ENCODE measurements around the gene MECR. TPM values are rescaled to one million over a fixed set of nuclear protein-coding genes. Genes with fewer than 3 reads are reported as not detected.

Gene MECR, protein sequence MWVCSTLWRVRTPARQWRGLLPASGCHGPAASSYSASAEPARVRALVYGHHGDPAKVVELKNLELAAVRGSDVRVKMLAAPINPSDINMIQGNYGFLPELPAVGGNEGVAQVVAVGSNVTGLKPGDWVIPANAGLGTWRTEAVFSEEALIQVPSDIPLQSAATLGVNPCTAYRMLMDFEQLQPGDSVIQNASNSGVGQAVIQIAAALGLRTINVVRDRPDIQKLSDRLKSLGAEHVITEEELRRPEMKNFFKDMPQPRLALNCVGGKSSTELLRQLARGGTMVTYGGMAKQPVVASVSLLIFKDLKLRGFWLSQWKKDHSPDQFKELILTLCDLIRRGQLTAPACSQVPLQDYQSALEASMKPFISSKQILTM
- 21.8 and 24.5 TPM in 2 replicates for total RNA-seq

DNA sequence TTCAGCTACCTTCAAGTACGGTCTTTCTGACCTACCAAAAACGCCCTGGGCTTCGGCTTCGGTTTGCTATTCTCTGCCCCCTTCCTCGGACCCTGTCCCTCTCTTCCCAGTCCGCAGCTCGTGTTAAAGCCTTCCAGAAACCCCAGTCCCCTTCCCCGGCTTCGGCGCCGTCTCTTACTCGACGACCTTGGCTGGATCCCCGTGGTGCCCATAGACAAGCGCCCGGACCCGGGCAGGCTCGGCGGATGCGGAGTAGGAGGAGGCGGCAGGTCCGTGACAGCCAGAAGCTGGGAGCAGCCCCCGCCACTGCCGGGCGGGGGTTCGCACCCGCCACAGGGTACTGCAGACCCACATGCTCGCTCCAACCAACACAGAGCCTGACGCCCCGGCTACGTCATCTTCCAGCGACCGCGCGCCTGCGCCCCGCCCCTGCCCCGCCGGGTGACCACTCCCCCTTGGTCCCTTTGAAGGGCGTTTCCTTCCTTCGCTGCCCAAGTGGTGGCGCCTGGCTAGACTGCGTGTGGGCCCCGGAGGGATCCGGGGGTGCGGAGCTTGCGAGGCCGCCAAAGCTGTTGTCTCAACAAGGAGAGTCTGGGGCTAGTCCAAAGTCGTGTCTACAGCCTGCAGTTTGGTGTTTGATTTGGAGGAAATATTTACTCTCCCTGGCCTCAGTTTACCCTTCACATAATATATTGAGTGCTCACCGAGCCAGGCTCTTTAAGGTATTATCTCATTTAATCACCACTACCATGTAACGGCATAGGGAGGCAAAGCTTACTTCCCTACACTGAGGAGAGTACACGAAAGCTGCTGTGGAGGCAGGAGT, at the start of gene MECR:
MECR (minus strand) TSS at position 382 of the 826 bp plus-strand sequence; CDS start at position 354, 28 bp downstream.

DNA sequence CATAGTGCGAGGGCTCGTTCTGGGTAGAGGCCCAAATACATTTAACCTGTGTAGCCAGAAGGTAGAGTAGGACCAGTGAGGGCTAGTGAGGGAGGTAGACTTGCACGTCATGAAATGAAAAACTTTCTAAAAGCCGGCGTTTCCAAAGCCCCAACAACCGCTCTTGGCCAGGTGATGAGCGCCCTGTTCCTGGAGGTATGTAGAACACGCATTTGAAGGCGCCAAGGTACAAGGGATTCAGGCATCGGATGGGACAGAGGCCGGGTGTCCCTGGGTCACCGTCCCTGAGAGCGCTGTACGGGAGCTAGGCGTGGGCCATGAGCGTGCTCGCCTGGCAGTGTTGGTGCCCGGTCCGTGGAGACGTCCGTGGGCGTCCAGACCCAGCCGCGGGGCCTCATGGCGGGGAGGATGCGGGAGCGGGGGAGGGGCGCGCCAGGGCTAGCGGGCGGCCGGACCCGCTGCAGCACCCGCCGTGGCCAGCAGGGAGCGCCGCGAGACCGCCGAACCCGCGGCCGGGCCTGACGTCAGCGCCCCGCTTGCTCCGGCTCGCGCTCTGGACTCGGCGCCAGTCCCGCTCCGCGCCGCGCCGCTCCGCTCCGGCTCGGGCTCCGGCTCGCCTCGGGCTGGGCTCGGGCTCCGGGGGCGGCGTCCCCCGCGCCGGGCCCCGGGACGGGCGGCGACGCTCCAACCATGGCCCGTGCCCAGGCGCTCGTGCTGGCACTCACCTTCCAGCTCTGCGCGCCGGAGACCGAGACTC, 5.4 kb upstream of the MECR start, which contains the start of gene PTPRU:
PTPRU (plus strand) TSS at position 568 of the 757 bp plus-strand sequence; CDS start at position 691, 123 bp downstream.

DNA sequence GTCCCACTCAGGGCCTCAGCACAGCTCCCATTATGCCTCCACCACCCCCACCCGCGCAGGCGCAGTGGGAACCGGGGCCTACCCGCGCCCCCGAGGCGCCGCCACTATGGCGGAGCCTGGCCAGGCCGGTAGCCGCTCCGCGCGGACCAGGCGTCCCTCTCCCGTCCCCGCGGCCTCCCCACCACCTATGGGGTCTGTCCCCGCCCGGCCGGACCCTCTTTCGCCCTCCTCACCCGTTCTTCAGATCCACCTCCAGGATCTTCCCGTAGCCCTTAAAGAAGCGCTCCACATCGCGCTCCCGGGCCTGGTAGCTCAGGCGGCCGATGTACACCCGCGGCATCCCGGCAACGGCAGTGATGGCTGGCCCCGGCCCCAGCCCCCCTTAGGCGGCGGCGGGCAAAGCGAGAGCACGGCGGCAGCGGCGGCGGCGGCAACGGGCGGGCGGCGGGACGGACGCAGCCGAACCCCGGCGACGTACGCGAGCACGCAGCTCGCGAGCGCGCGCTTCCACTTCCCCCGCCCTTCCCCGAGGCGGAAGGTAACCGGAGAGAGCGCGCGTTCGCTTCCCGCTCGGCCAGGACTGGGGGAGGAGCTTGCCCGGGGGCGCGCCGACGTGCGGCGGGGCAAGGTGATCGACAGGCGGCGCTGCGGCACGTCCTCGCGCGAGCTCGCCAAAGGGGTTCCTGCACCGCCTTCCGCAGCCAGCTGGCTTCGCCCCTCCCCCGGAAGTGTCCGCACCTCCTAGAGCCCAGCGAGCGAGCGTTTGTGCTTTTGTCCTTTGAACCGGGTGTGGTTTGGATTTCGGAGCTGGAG, 49.1 kb downstream of the MECR start, which contains the start of gene SRSF4:
SRSF4 (minus strand) TSS at position 488 of the 813 bp plus-strand sequence; CDS start at position 340, 148 bp downstream.

Other genes with a start within 250 kb of the MECR start
- 8.6 and 11.6 TPM in 2 replicates for gene TMEM200B, start 107.0 kb downstream of the MECR start, total RNA-seq
- gene SRSF4, start 49.0 kb downstream of the MECR start, total RNA-seq = 22.2 and 22.4 TPM in 2 replicates
- gene PTPRU, start 5.6 kb upstream of the MECR start, total RNA-seq = 13.9 and 23.5 TPM in 2 replicates

All from cardiac atrium fibroblast (primary cell).